Neural cell (in vitro differentiated cells): ENCODE data around the gene RTP4.

Experiments
- CTCF ChIP-seq: fragments of 450-650 bp; IDR thresholded peaks from 2 replicates; pipeline ENCODE4 v1.5.1; 2014; ENCODE audit warnings: antibody characterized with exemption, mild to moderate bottlenecking, moderate library complexity; ENCODE audit not compliant: poor library complexity, severe bottlenecking
- MXI1 ChIP-seq: fragments of 450-650 bp; conservative IDR thresholded peaks from 2 replicates; pipeline ENCODE4 v1.6.1; 2014; ENCODE audit warnings: antibody characterized with exemption, mild to moderate bottlenecking; ENCODE audit not compliant: poor library complexity, severe bottlenecking
- POLR2AphosphoS5 ChIP-seq: IDR thresholded peaks from 2 replicates; pipeline ENCODE4 v1.6.1; 2012
- TAF1 ChIP-seq: IDR thresholded peaks from 2 replicates; pipeline ENCODE4 v1.6.1; 2012; ENCODE audit warnings: low read depth

GRCh38 chr3:187377842-187378241 is 9.7 kb downstream of the RTP4 start:
- no peak for TF ChIP-seq CTCF
- TF ChIP-seq MXI1, result no peak
- TF ChIP-seq TAF1, result no peak
- no peak for TF ChIP-seq POLR2AphosphoS5
